ENCODE measurements around the gene CCDC112. TPM values are rescaled to one million over a fixed set of nuclear protein-coding genes. Genes with fewer than 3 reads are reported as not detected.

Gene CCDC112
- total and polyA plus RNA-seq, 9 of the 15 experiments (the other 6 are each of a cell fraction or from before 2014, with no cell fraction given) = 3.3 to 15.3 (median 7.4) TPM

DNA sequence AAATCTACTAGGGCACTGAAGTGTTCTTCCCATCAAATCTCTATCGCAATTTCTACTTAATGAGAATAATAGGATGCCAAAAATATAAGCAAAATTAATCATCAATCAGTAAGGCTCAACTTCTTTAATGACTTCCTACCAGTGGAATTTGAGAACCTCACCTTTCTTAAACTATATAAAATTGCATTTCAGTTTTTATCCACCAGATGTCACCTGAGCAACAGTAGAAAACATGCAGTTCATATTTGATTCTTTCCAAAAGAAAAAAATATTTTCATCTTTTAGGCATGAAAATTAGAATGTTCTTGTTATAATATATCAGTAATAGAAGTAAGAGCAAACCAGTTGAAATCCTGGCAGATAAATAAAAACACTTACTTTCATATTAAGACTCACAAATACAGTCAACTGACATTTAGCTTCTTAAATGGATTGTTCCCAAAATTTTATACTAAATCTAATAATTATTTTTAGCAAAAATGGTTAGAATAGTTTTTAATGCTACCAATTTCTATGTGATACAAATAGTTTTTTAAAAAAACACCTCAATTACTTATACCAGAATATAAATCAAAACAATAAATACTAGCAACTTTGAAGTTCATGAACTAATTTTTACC, 13.4 kb upstream of the CCDC112 start (continued):
- TF ChIP-seq REST (IDR thresholded peaks at IDR 0.05; ENCODE audit: borderline replicate concordance) (peak; percentile 65; the same call in 1 of the 2 replicates), REST (CRISPR knock-in tag; IDR thresholded peaks at IDR 0.05; ENCODE audit: low read depth) (no peak), FOXK2 (conservative IDR thresholded peaks at IDR 0.05 in 1 of 2, IDR thresholded peaks at IDR 0.05 in 1 of 2; ENCODE audit: low read depth in 2 of 2) (no peak), SMC3 (conservative IDR thresholded peaks at IDR 0.05; ENCODE audit: insufficient read depth, low read depth, low read length) (peak; percentile 58), CEBPG (CRISPR knock-in tag; IDR thresholded peaks at IDR 0.05) (no peak), CEBPG (tag; conservative IDR thresholded peaks at IDR 0.05 in 1 of 2, IDR thresholded peaks at IDR 0.05 in 1 of 2) (no peak), PHB2 (IDR thresholded peaks at IDR 0.05; ENCODE audit: low read depth) (no peak)
- TF ChIP-seq, protein P1, sequence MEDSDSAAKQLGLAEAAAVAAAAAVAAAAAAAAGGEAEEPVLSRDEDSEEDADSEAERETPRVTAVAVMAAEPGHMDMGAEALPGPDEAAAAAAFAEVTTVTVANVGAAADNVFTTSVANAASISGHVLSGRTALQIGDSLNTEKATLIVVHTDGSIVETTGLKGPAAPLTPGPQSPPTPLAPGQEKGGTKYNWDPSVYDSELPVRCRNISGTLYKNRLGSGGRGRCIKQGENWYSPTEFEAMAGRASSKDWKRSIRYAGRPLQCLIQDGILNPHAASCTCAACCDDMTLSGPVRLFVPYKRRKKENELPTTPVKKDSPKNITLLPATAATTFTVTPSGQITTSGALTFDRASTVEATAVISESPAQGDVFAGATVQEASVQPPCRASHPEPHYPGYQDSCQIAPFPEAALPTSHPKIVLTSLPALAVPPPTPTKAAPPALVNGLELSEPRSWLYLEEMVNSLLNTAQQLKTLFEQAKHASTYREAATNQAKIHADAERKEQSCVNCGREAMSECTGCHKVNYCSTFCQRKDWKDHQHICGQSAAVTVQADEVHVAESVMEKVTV (CRISPR knock-in tag; IDR thresholded peaks at IDR 0.05) = peak; percentile 77; the same call in 1 of the 2 replicates

Data from K562 (cell line).